B cell (primary cell): Measurements from ENCODE around the gene GPR146.
"Not testable (repeated sequence)": the region's sequence is repeated elsewhere in the genome, so short reads cannot be mapped to it uniquely, and the experiment has no call there.

ENCODE experiments used
- EZH2 ChIP-seq: IDR thresholded peaks from 2 replicates; pipeline ENCODE4 v1.6.1; 2012; ENCODE audit warnings: borderline replicate concordance, low read depth, mild to moderate bottlenecking, moderate library complexity, low read length; ENCODE audit not compliant: insufficient read depth, poor library complexity, severe bottlenecking
- TF ChIP-seq, protein P1 (sequence below): fragments of 200-600 bp; IDR thresholded peaks from one replicate; pipeline ENCODE4 v1.8.0; 2022; ENCODE audit warnings: antibody characterized with exemption, mild to moderate bottlenecking

DNA sequence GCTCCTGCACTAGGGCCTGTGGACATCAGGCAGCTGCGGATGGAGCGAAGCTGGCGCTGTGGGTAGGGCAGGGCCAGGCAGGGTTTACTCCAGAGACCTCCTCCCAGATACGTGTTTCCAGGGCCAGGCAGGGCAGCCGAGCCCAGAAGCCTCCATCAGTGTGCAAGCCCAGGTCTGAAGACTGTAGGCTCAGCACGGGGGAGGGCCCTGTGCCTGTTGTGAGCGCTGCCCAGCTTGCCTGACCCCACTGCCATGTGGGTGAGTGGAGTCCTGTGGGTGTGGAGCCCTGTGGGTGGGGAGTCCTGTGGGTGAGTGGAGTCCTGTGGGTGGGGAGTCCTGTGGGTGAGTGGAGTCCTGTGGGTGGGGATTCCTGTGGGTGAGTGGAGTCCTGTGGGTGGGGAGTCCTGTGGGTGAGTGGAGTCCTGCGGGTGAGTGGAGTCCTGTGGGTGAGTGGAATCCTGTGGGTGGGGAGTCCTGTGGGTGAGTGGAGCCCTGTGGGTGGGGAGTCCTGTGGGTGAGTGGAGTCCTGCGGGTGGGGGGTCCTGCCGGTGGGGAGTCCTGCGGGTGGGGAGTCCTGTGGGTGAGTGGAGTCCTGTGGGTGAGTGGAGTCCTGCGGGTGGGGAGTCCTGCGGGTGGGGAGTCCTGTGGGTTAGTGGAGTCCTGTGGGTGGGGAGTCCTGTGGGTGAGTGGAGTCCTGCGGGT, 43.1 kb upstream of the GPR146 start:
- TF ChIP-seq, protein P1, sequence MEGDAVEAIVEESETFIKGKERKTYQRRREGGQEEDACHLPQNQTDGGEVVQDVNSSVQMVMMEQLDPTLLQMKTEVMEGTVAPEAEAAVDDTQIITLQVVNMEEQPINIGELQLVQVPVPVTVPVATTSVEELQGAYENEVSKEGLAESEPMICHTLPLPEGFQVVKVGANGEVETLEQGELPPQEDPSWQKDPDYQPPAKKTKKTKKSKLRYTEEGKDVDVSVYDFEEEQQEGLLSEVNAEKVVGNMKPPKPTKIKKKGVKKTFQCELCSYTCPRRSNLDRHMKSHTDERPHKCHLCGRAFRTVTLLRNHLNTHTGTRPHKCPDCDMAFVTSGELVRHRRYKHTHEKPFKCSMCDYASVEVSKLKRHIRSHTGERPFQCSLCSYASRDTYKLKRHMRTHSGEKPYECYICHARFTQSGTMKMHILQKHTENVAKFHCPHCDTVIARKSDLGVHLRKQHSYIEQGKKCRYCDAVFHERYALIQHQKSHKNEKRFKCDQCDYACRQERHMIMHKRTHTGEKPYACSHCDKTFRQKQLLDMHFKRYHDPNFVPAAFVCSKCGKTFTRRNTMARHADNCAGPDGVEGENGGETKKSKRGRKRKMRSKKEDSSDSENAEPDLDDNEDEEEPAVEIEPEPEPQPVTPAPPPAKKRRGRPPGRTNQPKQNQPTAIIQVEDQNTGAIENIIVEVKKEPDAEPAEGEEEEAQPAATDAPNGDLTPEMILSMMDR: not testable (repeated sequence)
- not testable (repeated sequence) for TF ChIP-seq EZH2
